K562 (cell line): Measurements from ENCODE around the gene ZBTB9. TPM values are rescaled to one million over a fixed set of nuclear protein-coding genes. Genes with fewer than 3 reads are reported as not detected.

ENCODE experiments used
- FOXK2 ChIP-seq, 2 experiments: fragments of 450-650 bp; IDR thresholded peaks in 1 of 2; conservative IDR thresholded peaks in 1 of 2; 2 replicates each; pipeline ENCODE4 v1.6.1; 2016; ENCODE audit warnings: low read depth in 2 of 2, mild to moderate bottlenecking in 1 of 2
- HMGN3 ChIP-seq: IDR thresholded peaks from 2 replicates; pipeline ENCODE4 v1.6.1; 2011; ENCODE audit warnings: borderline replicate concordance, low read depth, mild to moderate bottlenecking, mixed read lengths, low read length; ENCODE audit not compliant: insufficient read length; ENCODE audit errors: extremely low read depth
- ILK ChIP-seq: fragments of 450-650 bp; IDR thresholded peaks from 2 replicates; pipeline ENCODE4 v1.6.1; 2016; ENCODE audit warnings: missing genetic modification characterization, low read depth, mild to moderate bottlenecking, missing compliant biosample characterization, moderate library complexity, borderline replicate concordance
- JUN ChIP-seq, 2 experiments: sonication (generic) in 1 of 2; formaldehyde crosslinking in 1 of 2; IDR thresholded peaks; 2 replicates each; pipeline versions ENCODE4 v1.6.1 to v1.8.0; 2012 to 2022; ENCODE audit warnings: borderline replicate concordance in 2 of 2, mild to moderate bottlenecking in 2 of 2, improper control_type of control experiment in 1 of 2, low read depth in 1 of 2, low read length in 1 of 2, missing genetic modification reagents in 1 of 2
- NR1H2 ChIP-seq: sonication (generic); formaldehyde crosslinking; IDR thresholded peaks from 2 replicates; pipeline ENCODE4 v1.4.0; 2020; ENCODE audit warnings: mild to moderate bottlenecking, missing genetic modification reagents
- NR4A1 ChIP-seq, 2 experiments: fragments of 250-450 bp in 1 of 2; fragments of 450-650 bp in 1 of 2; sonication (Bioruptor Pico) in 1 of 2; IDR thresholded peaks; 2 replicates each; pipeline versions ENCODE4 v1.4.0 to v1.6.1; 2016 to 2020; ENCODE audit warnings: mild to moderate bottlenecking in 2 of 2, missing compliant biosample characterization in 1 of 2, missing genetic modification characterization in 1 of 2, moderate library complexity in 1 of 2
- POLR2AphosphoS5 ChIP-seq: IDR thresholded peaks from 2 replicates; pipeline ENCODE4 v1.6.1; 2011; ENCODE audit warnings: mild to moderate bottlenecking, low read depth, low read length, moderate library complexity; ENCODE audit not compliant: control insufficient read depth, insufficient read depth
- SMARCE1 ChIP-seq: fragments of 450-650 bp; IDR thresholded peaks from 2 replicates; pipeline ENCODE4 v1.7.1; 2016; ENCODE audit warnings: mild to moderate bottlenecking
- SUPT5H ChIP-seq: fragments of 450-650 bp; IDR thresholded peaks from 2 replicates; pipeline ENCODE4 v1.6.1; 2016
- TBL1XR1 ChIP-seq, 2 experiments: IDR thresholded peaks; 2 replicates each; pipeline ENCODE4 v1.6.1; 2012; ENCODE audit warnings: improper control_type of control experiment in 2 of 2, low read length in 2 of 2, mild to moderate bottlenecking in 1 of 2
- ZBTB1 ChIP-seq: sonication (generic); formaldehyde crosslinking; IDR thresholded peaks from 2 replicates; pipeline ENCODE4 v1.8.1; 2023; ENCODE audit warnings: missing genetic modification reagents, low read depth, mild to moderate bottlenecking, borderline replicate concordance
- polyA plus RNA-seq, 8 experiments: library from polyadenylated mRNA; depleted of rRNA in 4 of 8; stranded (reverse) in 5 of 8; unstranded in 3 of 8; fragments of >200 nt; fragmentation: Nextera tagmentation in 2 of 8; fragmentation: Illumina TruSeq in 1 of 8; extraction: Ambion mirVana in 2 of 8; extraction: Trizol in 1 of 8; gene quantifications; 2 replicates each; pipeline versions ENCODE4 v1.2.1 to v1.2.3, GENCODE V29; 2011 to 2014; ENCODE audit warnings: inconsistent platforms in 1 of 8, missing spikeins in 1 of 8
- total RNA-seq, 7 experiments: library from RNA; depleted of rRNA in 6 of 7; stranded (reverse); fragments of >200 nt in 6 of 7; fragmentation: Illumina TruSeq in 2 of 7; extraction: Trizol in 2 of 7; gene quantifications; 2 replicates each; pipeline versions ENCODE4 v1.2.1 to v1.2.3, GENCODE V29; 2011 to 2021; ENCODE audit warnings: low replicate concordance in 1 of 7
- TF ChIP-seq, protein P1 (sequence below): fragments of 250-450 bp; sonication (Bioruptor Pico); IDR thresholded peaks from 2 replicates; pipeline ENCODE4 v1.5.0; 2021
- TF ChIP-seq, protein P2 (sequence below): fragments of 250-450 bp; sonication (Bioruptor Pico); IDR thresholded peaks from 2 replicates; pipeline ENCODE4 v1.4.0; 2020; ENCODE audit warnings: mild to moderate bottlenecking
- TF ChIP-seq, protein P3 (sequence below): fragments of 200-800 bp; sonication (Bioruptor generic); IDR thresholded peaks from 2 replicates; pipeline ENCODE4 v1.6.1; 2017; ENCODE audit warnings: missing genetic modification characterization, missing compliant biosample characterization
- TF ChIP-seq, protein P4 (sequence below): fragments of 450-650 bp; IDR thresholded peaks from 2 replicates; pipeline ENCODE4 v1.7.1; 2018; ENCODE audit warnings: mild to moderate bottlenecking, low read depth; ENCODE audit not compliant: partially characterized antibody
- TF ChIP-seq, protein P5 (sequence below), 2 experiments: fragments of 250-450 bp in 1 of 2; fragments of 450-650 bp in 1 of 2; sonication (Bioruptor Pico) in 1 of 2; IDR thresholded peaks; 2 replicates each; pipeline versions ENCODE4 v1.6.1 to v1.8.0; 2016 to 2021; ENCODE audit warnings: mild to moderate bottlenecking in 2 of 2, moderate library complexity in 2 of 2, missing compliant biosample characterization in 1 of 2, missing genetic modification characterization in 1 of 2

ZBTB9 gene
- total and polyA plus RNA-seq, 9 of the 15 experiments (the other 6 are each of a cell fraction or from before 2014, with no cell fraction given) = 1.9 to 19.5 (median 10.4) TPM

DNA sequence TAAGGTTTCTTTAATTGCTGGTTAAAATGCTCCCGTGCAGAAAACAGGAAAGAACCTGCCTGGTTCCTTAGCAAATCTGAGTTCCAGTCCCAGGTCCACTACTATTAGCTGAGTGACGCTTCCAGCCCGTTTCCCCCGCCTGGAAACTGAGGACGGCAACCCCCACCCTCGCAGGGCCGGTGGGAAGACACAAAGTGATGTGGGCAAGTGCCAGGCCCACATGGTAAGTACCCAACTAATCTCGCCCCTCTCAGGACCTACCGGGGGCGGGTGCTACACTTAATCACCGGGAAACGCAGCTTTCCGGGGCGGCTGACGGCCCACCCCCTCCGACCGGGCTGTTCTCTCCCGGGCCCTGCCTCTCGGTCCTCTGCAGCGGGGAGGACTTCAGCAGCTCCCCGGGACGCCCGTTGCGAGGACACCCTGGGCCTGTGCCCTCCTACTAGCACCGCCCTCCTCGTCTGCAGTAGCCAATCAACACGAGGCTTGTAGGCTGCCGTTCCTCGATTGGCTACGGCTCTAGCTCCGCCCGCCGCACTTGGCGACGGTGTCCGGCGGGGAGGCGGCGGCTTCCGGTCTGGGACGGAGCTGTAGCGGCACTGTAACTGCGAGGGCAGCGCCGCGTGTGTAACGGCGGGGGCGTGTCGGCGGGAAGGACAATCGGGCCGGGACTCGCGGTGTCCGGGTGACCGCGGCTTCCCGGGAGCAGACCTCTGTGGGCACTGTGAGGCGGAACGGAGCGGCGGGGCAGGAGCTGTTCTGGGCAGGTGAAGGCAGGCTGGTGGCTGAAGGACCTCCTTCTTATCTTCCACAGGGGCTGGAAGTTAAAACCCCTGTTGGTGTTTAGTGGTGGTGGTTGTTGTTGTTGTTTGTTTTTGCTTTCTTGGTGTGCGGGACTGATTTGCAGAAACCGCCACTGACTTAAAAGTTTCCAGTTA is at the start of gene ZBTB9 (continued):
- TF ChIP-seq JUN (IDR thresholded peaks at IDR 0.05; ENCODE audit: borderline replicate concordance, low read depth, low read length) (peak; percentile 65; the same call in 1 of the 2 replicates), JUN (CRISPR knock-in tag; IDR thresholded peaks at IDR 0.05; ENCODE audit: borderline replicate concordance) (no peak), NR4A1 (CRISPR knock-in tag; IDR thresholded peaks at IDR 0.05) (peak; percentile 62), NR4A1 (tag; IDR thresholded peaks at IDR 0.05) (no peak), HMGN3 (peak; percentile 94), NR1H2 (0 out of 2 replicates have a peak, but pooled peaks have one; percentile 55), ILK (no peak), SMARCE1 (peak; percentile 20; the same call in 1 of the 2 replicates), FOXK2 (conservative IDR thresholded peaks at IDR 0.05 in 1 of 2, IDR thresholded peaks at IDR 0.05 in 1 of 2; ENCODE audit: low read depth in 2 of 2) (peak; percentile 89 to 91), POLR2AphosphoS5 (peak; percentile 74), SUPT5H (peak; percentile 93), TBL1XR1 (IDR thresholded peaks at IDR 0.05; ENCODE audit: low read length in 2 of 2) (peak in 1 of 2 experiments; percentile 45; a peak in 1 of 4 replicates), ZBTB1 (CRISPR knock-in tag) (no peak; the same call in 1 of the 2 replicates)
- TF ChIP-seq, protein P1, sequence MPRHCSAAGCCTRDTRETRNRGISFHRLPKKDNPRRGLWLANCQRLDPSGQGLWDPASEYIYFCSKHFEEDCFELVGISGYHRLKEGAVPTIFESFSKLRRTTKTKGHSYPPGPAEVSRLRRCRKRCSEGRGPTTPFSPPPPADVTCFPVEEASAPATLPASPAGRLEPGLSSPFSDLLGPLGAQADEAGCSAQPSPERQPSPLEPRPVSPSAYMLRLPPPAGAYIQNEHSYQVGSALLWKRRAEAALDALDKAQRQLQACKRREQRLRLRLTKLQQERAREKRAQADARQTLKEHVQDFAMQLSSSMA = no peak
- TF ChIP-seq, protein P2, sequence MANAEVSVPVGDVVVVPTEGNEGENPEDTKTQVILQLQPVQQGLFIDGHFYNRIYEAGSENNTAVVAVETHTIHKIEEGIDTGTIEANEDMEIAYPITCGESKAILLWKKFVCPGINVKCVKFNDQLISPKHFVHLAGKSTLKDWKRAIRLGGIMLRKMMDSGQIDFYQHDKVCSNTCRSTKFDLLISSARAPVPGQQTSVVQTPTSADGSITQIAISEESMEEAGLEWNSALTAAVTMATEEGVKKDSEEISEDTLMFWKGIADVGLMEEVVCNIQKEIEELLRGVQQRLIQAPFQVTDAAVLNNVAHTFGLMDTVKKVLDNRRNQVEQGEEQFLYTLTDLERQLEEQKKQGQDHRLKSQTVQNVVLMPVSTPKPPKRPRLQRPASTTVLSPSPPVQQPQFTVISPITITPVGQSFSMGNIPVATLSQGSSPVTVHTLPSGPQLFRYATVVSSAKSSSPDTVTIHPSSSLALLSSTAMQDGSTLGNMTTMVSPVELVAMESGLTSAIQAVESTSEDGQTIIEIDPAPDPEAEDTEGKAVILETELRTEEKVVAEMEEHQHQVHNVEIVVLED (CRISPR knock-in tag) = peak; percentile 74
- TF ChIP-seq, protein P3, sequence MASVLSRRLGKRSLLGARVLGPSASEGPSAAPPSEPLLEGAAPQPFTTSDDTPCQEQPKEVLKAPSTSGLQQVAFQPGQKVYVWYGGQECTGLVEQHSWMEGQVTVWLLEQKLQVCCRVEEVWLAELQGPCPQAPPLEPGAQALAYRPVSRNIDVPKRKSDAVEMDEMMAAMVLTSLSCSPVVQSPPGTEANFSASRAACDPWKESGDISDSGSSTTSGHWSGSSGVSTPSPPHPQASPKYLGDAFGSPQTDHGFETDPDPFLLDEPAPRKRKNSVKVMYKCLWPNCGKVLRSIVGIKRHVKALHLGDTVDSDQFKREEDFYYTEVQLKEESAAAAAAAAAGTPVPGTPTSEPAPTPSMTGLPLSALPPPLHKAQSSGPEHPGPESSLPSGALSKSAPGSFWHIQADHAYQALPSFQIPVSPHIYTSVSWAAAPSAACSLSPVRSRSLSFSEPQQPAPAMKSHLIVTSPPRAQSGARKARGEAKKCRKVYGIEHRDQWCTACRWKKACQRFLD (CRISPR knock-in tag) = 0 out of 2 replicates have a peak, but pooled peaks have one; percentile 63
- TF ChIP-seq, protein P4, sequence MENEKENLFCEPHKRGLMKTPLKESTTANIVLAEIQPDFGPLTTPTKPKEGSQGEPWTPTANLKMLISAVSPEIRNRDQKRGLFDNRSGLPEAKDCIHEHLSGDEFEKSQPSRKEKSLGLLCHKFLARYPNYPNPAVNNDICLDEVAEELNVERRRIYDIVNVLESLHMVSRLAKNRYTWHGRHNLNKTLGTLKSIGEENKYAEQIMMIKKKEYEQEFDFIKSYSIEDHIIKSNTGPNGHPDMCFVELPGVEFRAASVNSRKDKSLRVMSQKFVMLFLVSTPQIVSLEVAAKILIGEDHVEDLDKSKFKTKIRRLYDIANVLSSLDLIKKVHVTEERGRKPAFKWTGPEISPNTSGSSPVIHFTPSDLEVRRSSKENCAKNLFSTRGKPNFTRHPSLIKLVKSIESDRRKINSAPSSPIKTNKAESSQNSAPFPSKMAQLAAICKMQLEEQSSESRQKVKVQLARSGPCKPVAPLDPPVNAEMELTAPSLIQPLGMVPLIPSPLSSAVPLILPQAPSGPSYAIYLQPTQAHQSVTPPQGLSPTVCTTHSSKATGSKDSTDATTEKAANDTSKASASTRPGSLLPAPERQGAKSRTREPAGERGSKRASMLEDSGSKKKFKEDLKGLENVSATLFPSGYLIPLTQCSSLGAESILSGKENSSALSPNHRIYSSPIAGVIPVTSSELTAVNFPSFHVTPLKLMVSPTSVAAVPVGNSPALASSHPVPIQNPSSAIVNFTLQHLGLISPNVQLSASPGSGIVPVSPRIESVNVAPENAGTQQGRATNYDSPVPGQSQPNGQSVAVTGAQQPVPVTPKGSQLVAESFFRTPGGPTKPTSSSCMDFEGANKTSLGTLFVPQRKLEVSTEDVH = peak; percentile 74
- TF ChIP-seq, protein P5, sequence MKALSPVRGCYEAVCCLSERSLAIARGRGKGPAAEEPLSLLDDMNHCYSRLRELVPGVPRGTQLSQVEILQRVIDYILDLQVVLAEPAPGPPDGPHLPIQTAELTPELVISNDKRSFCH (CRISPR knock-in tag; IDR thresholded peaks at IDR 0.05) = no peak
- TF ChIP-seq, protein P5 (tag; IDR thresholded peaks at IDR 0.05) = peak; percentile 70; the same call in 1 of the 2 replicates
